ENCODE data around the gene MED27.

Gene MED27

GRCh38 chr9:131876486-131876885, 203.2 kb downstream of the MED27 start:
- no peak for DNase-seq (ENCODE audit: low spot score)

GRCh38 chr9:131875828-131876485, 203.7 kb downstream of the MED27 start:
- peak; percentile 69 for DNase-seq (ENCODE audit: low spot score)

GRCh38 chr9:131874916-131875670, 204.6 kb downstream of the MED27 start:
- DNase-seq (ENCODE audit: low spot score): no peak

DNA sequence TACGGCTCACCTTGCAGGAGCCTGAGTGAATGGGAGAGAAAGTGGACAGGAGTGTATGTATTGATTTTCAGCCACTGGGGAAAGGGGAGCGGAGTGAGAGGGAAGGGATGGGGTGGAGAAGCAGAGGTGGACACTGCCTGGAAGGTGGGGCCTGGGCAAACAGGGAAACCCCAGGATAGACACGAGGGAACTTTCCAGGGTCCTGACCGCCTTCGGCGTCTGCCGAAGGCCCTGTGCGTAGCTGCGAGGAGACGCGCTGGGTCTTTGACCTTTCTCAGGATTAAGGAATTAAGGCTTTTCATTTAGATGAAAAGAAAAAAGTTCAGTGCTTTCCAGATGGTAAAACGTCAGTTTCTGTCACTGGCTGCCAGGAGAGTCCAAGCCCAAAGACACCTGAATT, 205.2 kb downstream of the MED27 start:
- no peak for DNase-seq (ENCODE audit: low spot score)

GRCh38 chr9:131873891-131874440, 205.7 kb downstream of the MED27 start:
- no peak for DNase-seq (ENCODE audit: low spot score)

GRCh38 chr9:131873335-131873734, 206.3 kb downstream of the MED27 start:
- DNase-seq (ENCODE audit: low spot score): no peak

DNA sequence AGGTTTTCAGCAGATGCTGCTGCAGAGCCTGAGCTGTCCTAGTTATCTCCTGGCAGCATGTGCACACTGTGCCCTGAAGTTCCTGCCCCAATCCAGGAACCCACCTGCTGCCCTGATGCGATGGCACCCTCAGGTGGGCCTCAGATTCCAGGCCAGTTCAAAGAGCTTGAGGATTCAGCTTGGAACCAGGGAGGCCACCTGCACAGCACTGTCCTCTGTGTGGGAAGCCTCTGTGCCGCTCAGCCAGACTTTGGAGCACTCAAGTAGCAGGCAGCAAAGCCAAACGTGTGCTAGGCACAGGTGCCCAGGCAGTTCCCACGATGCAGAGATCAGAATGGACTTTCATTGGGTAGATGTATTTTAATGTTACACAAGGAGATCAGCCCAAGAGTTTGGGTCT, 207.0 kb downstream of the MED27 start:
- no peak for DNase-seq (ENCODE audit: low spot score)

GRCh38 chr9:131872006-131872405, 207.7 kb downstream of the MED27 start:
- DNase-seq (ENCODE audit: low spot score): no peak

GRCh38 chr9:131870156-131870555, 209.5 kb downstream of the MED27 start:
- DNase-seq (ENCODE audit: low spot score): no peak

- DNase-seq (ENCODE audit: low spot score): no peak
Measured at GRCh38 chr9:131869348-131869747, 210.3 kb downstream of the MED27 start.

GRCh38 chr9:131868766-131869165, 210.9 kb downstream of the MED27 start:
- DNase-seq (ENCODE audit: low spot score): peak; percentile 22

DNA sequence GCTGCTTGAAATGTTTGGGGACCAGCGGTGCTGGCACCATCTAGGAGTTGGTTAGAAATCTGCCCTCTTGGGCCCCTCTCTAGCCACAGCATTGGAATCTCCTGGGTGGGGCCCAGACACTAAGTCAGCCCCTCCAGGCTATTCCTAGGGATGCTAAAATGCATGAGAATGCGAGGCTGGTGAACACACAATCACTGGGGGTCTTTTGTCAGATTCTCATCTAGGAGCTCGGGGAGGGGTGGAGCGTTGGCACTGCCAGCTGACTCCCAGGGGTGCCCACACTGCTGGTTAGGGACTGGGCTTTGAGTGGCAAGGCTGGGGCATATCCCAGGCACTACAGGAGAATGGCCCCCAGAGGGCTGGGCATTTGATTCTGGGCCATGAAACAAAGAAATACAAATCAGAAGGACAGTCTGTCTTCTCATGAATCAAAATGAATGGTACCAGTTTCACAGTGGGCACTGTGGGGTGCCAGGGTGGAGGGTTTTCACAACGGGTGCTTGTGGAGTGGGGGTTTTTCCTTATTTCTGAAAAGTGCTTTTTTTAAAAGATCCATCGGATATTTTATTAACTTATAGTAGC, 212.0 kb downstream of the MED27 start:
- no peak for DNase-seq (ENCODE audit: low spot score)

DNA sequence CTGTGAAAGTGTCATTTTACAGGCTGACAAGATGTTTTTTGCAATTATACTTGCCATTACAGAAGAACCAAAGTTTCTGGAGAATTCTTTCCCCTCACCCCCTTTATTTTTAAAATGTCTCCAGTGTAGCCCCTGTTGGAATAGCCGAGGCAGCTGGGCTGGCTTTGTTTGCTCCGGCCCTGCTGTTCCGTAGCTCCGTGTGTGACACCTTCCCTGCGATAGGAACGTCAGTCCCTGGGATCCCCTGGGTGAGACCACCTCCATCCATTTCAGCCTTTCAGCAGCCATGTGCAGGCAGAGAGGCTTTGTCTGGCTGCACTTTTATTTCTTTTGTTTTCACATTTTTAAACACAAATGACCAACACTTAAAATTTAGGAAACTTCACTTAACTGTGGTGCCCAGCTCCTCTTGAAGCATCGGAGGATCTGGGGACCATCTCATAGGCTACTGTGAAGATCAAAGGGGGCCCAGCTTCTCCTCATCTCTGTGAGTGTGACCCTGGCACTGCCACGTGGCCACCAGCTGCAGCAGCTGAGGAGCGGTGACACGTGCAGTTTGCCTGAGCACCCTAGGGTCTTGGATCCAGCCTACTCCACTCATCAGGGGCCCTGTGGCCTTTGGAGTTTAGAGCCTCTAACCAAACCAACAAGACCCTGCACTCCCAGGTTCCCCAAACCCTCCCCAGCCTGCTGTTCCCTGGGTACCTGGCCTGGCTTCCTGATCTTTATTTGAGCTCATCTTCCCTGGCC, 214.0 kb downstream of the MED27 start:
- no peak for DNase-seq (ENCODE audit: low spot score)

DNA sequence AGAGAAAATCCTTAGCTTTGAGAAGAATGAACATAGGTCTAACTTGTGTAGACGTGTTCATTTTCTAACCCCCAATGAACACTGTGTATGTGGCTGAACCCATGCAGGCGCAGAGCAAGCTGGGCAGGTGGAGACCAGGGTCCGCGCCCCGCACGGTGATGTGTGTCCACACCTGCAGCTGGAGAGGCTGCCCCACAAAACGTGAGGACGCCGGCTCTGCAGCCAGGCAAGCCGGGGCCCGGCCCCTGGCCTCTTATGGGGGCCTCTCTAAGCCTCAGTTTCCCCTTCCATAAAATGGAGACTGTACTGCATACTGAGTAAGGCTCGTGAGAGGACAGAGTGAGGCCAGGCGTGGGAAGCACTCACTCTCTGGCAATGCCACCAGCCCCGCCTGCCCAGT, 215.1 kb downstream of the MED27 start:
- DNase-seq (ENCODE audit: low spot score): no peak

GRCh38 chr9:131863306-131863896, 216.3 kb downstream of the MED27 start:
- no peak for DNase-seq (ENCODE audit: low spot score)

- no peak for DNase-seq (ENCODE audit: low spot score)
Measured at GRCh38 chr9:131862261-131862660, 217.4 kb downstream of the MED27 start.

GRCh38 chr9:131860430-131860829, 219.2 kb downstream of the MED27 start:
- DNase-seq (ENCODE audit: low spot score): no peak

DNA sequence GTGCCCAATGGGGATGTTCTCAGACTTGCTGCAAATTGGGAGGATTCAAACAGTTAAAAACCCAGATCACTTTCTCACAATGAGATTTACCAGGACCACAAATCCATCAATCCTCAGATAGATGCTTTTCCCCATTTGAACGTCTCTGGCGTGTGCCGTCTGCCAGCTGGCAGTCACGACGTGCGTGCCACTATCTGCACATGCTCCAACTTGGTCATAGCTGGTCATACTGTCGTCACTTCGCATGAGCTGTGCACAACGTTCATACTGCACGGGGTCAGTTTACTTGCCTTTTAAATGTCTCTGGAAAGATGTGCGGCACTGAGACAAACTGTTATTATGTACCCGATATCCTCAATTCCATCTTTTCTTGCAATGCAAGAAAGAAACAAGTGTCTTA, 221.5 kb downstream of the MED27 start:
- no peak for DNase-seq (ENCODE audit: low spot score)

DNA sequence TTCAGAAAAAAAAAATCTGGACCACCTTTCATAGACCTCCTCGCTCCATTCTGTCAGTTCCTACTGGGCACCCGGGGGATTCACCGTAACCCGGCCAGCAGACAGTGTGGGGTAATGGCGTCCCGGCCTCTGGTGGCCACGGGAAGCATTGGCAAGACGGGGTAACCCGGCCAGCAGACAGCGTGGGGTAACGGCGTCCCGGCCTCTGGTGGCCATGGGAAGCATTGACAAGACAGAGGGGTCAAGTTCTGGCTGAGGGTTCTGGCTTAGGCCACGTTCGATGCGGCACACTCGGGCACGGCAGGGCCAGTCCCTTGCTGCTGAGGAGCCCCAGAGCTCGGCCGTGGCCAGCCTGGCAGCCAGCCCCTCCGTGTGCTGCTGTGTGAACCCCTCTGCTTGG, 223.6 kb downstream of the MED27 start:
- DNase-seq (ENCODE audit: low spot score): no peak

- peak; percentile 71 for DNase-seq (ENCODE audit: low spot score)
Measured at GRCh38 chr9:131854896-131855613, 224.6 kb downstream of the MED27 start.

DNA sequence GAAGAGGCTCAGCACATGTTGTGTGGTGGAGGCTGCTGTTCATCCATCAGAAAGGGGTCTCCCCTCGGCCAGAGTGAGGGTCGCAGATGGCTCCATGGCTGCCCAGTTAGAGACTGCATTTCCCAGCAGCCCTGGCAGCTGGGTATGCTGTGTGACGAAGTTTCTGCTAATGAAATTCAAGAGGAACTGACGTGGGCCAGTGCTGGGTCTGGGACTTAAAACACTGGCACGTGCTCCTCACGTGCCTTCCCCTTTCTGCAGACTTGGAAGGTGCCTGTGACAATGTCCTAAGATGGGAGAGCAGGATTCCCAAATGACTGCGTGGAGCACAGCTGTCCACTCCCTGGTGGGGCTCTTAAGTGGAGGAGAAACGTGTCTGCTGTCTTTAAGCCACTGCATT, 225.3 kb downstream of the MED27 start:
- no peak for DNase-seq (ENCODE audit: low spot score)

Measured in AG08395 (cell line).